Activated CD4-positive, alpha-beta T cell treated with anti-CD3 and anti-CD28 coated beads, Interleukin-2, amount 10 ng/mL, durations not matched to agents 24 days and 14 days (primary cell): Measurements from ENCODE around the gene DSC3. TPM values are rescaled to one million over a fixed set of nuclear protein-coding genes. Genes with fewer than 3 reads are reported as not detected.

Source experiments
- total RNA-seq: library from RNA; stranded (reverse); gene quantifications from 2 replicates; pipeline ENCODE4 v1.2.3, GENCODE V29; 2022

Gene DSC3
- total RNA-seq, 1 donor from 2014 or later, result not detected

Other genes with a start within 250 kb of the DSC3 start
- gene DSC2, start 59.7 kb upstream of the DSC3 start, total RNA-seq, result not detected in 2 replicates
- gene DSC1, start 120.1 kb upstream of the DSC3 start, total RNA-seq, result not detected in 2 replicates